ENCODE results near the gene PRELID1.
"Not testable (repeated sequence)": the region's sequence is repeated elsewhere in the genome, so short reads cannot be mapped to it uniquely, and the experiment has no call there.

Gene PRELID1, protein sequence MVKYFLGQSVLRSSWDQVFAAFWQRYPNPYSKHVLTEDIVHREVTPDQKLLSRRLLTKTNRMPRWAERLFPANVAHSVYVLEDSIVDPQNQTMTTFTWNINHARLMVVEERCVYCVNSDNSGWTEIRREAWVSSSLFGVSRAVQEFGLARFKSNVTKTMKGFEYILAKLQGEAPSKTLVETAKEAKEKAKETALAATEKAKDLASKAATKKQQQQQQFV

DNA sequence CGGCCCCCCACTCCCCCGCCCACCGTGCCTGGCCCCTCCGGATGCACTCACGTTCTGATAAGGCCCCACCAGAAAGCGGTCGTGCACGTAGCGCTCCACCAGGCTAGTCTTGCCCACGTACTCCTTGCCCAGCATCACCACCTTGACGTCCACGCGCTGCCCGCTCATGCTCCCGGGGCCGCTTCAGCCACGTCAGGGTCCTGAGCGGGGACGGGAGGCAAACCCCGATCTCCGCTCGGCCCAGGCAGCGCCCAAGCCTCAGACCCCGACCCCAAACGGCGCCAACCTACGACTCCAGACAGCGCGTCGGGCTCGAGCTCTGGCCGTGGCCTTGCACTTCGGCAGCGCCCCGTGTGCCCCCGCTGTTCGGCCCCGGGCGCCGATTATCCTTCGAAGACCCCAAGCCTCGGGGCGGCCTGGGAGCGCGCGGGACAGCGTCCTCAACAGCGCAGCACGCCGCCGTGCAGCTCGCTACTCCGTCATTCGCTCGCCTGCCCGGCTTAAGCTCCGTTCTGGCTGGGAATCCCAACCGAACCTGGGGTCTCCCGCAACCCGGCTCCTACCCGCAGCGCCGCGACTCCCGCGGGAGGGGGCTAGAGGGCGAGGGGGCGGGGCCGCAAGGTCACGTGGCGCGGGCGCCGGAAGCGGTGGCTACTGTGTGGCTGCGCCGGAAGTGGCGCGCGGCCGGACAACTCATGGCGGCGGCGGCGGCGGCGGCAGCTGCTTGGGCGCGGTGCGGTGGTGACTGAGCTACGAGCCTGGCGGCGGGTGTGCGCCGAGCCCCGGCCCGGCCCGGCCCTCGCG lies at the start of gene PRELID1, which contains the start of gene RAB24:
TSS of gene PRELID1 (plus strand) at position 679 of the 804 bp plus-strand sequence. CDS start 187 bp downstream, outside the sequence.
TSS of gene RAB24 (minus strand) at position 599 of the 804 bp plus-strand sequence. CDS start at position 168, 431 bp downstream.
- DNase-seq (ENCODE audit: low read depth in 1 of 2, low spot score in 1 of 2) = peak; percentile 81 to 90

DNA sequence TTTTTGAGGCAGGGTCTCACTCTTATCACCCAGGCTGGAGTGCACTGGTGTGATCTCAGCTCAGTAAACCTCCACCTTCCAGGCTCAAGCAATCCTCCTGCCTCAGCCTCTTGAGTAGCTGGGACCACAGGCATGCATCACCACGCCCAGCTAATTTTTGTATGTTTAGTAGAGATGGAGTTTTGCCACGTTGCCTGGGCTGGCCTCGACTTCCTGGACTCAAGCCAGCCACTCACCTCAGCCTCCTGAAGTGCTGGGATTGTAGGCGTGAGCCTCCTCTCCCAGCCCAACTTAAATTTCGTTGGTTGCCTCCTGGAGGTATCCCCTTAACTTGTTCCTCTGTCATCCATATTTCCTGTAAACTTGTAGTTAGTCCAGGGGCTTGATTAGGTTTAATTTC lies 47.3 kb upstream of the PRELID1 start:
- DNase-seq (ENCODE audit: low read depth in 1 of 2, low spot score in 1 of 2) = no peak

DNA sequence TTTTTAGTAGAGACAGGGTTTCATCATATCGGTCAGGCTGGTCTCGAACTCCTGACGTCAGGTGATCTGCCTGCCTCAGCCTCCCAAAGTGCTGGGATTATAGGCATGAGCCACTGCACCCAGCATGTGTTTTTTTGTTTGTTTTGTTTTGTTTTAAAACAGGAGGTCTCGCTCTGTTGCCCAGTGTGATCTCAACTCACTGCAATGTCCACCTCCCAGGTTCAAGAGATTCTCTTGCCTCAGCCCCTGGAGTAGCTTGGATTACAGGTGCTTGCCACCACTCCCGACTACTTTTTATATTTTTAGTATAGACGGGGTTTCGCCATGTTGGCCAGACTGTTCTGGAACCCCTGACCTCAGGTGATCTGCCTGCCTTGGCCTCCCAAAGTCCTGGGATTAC lies 44.9 kb upstream of the PRELID1 start:
- not testable (repeated sequence) for DNase-seq (ENCODE audit: low read depth in 1 of 2, low spot score in 1 of 2)

DNA sequence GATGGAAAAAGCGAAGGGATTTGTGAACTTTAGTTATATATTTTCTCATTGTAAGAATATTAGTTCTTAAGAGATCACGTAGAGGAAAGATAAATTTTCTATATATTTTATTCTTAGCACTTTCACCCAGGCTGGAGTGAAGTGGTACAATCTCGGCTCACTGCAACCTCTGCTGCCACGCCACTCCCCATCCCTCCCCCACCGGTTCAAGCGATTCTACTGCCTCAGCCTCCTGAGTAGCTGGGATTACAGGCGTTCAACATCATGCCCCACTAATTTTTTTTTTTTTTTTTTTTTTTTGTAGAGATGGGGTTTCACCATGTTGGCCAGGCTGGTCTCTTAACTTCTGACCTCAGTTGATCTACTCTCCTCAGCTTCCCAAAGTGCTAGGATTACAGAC lies 42.6 kb upstream of the PRELID1 start:
- DNase-seq (ENCODE audit: low read depth in 1 of 2, low spot score in 1 of 2) = no peak

DNA sequence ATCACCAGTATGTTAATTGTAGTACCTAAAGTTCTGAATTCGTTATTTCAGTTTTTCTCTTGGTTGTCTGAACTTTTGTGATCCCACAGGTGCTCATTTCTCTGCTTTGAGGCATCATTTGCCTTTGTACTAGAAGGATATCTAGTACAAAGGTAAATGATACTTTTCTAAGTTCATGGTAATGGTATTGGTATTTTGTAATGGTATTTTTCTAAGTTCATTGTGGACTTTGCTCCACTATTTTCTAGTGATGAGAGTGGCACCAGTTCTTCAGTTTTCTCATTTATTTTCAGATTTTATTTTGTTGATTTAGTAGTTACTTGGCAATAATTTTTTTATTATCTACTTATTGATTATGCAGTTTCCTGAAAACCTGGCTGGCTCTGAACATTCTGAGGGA lies 42.1 kb upstream of the PRELID1 start:
- no peak for DNase-seq (ENCODE audit: low read depth in 1 of 2, low spot score in 1 of 2)

DNA sequence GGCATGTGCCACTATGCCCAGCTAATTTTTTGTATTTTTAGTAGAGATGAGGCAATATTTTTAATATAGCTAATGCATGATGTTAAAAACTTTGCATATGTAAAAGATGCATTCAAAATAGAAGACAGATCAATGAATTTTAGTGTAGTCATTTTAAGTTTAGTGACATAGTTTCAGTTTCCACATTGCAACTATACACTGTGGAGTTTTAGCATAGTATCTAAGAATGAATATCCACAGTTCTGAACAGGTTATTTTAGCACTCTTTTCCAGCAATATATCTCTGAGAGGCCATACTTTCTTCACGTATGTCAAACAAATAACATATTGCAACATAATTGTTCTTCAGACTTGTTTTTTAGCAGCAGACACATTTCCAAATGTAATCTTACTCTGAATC lies 39.4 kb upstream of the PRELID1 start:
- no peak for DNase-seq (ENCODE audit: low read depth in 1 of 2, low spot score in 1 of 2)

DNA sequence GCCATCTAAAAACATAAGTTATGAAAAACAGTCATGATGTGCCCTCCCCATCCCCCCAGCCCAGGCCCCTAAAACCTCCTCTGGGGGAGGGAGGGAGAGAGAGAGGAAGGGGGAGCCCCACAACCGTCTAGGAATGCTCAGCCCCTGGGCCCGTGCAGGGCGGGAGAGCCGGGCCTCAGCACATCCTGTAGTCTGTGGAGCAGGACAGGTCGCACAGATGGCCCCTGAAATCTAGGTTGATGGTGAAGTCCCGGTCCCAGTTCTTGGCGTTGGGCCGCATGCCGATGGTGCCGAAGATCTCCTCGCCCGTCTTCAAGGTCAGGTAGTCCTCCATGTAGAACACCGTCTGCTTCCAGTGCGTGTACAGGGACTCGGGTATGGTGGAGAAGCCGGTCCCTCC lies 38.2 kb upstream of the PRELID1 start:
- DNase-seq (ENCODE audit: low read depth in 1 of 2, low spot score in 1 of 2) = no peak

DNA sequence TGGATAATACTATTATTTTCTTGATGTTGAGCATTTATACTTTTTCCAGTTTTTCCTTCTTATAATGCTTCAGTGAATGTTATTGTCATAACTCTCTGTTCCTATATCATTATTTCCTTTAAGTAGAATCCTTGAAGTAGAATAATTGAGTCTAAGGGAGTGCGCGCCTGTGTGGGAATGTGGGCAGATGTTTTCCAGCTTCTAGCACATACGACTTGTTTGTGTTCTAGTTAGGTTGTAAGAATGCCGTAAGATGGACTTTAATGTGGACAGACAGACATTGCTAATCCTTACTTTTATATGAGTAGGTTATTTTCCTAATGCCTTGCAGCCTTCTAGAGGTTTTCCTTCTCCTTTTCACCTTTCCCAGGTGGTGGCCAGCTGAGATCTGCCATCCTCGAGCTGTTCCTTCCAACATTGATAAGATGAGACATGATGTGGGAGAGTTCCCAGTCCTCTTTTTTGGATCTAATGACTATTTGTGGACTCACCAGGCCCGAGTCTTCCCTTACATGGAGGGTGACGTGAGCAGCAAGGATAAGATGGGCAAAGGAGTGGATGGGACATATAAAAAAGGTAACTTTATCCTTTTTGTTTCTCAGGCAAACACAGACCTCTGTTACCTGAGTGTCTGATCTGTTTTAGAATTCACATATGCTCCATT lies 34.2 kb upstream of the PRELID1 start:
- no peak for DNase-seq (ENCODE audit: low read depth in 1 of 2, low spot score in 1 of 2)

DNA sequence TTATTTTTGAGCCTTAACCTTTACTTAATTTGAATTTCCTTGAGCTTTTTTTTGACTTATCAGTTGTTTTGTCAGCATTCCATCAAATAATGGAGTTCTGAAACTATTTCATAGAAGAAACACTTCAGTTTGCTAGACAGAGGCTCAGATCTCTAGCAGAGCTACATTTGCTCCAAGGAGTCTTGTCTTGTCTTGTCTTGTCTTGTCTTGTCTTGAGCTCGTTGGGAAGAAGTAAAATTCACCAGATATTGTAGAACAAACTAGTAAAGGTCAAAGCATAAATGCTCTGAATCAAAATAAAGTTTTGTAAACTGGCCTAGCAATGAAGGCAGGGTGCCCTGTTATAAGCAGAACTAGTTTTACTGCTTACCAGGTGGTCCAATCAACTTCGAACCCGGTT lies 33.6 kb upstream of the PRELID1 start:
- no peak for DNase-seq (ENCODE audit: low read depth in 1 of 2, low spot score in 1 of 2)

DNA sequence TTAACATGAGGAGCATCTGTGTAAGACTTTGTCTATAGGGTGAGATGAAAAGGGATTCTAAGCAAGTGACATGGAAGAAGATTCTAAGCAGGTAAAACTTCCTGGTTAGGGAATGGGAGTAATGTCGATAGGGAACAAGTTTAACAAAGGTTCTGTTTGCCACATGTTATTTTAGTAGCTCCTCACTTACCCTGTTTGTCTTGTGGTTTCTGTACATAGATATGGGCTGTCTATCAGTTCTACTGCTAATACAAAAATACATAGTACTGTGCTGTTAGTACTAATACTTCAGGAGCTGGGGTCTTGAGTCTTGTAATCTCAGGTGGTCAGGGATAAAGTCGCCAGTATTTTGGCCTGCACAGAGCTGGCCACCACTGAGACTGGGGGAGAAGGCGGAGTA lies 32.9 kb upstream of the PRELID1 start:
- DNase-seq (ENCODE audit: low read depth in 1 of 2, low spot score in 1 of 2) = no peak

DNA sequence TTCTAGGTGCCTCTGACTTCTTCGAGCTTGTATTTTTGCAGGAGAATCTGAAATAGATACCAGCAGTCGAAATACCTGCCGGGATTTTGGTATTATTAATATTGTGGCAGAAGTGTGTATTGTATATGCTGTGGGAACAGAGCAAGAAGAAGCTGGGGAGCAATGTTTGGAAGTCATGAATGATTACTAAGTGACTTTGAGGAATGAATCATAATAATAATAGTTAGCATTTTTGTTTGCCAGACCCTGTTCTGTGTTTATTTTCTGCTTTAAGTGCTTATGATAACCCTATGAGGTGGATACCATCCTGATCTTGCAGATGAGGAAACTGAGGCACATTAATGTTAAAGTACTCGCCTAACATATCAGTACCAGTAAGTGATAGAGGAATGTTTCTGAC lies 32.5 kb upstream of the PRELID1 start:
- no peak for DNase-seq (ENCODE audit: low read depth in 1 of 2, low spot score in 1 of 2)

DNA sequence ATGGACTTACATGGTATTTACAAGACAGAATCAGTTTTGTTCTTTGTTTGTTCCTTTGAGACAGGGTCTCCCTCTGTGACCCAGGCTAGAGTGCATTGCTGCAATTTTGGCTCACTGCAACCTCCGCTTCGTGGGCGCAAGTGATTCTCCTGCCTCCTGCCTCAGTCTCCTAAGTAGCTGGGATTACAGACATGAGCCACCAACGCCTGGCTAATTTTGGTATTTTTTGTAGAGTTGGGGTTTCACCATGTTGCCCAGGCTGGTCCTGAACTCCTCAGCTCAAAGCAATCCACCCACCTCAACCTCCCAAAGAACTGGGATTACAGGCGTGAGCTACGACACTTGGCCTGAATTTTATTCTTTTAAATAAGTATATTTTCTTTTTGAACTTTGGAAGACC lies 27.7 kb upstream of the PRELID1 start:
- no peak for DNase-seq (ENCODE audit: low read depth in 1 of 2, low spot score in 1 of 2)

DNA sequence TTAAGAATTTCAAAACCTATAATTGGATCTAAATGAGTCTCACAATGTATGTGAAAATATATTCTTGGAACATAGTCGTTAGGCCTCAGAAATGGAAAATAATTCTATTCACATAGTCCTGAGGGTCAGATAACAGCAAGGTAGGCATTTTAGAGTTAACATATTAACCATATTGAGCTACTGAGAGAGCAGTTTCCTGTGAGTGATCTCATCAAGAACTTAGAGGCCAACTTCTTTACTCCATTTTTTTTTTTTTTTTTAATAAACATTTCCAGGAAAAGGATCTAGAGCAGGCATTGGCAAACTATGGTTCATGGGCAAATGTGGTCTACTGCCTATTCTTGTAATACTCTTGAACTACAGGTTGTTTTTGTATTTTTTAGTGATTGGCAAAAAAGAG lies 26.7 kb upstream of the PRELID1 start:
- no peak for DNase-seq (ENCODE audit: low read depth in 1 of 2, low spot score in 1 of 2)

DNA sequence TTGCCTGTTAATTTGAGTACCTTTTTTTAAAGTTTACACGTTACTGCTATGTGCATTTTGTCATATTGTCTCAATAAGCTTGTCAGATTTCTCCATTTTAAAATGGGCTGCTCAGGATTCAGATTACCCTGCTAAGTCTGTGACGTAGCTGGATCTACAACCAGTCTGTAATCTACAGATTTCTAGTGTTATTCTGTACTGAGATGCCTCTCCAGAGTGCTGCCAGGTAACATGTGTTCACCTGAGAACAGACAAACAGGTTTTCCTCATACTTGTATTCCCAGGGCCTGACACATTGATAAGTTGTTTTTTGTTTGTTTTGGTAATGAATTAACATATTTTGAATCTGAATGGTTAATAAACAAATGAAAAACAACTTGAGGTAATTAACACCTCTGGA lies 15.4 kb upstream of the PRELID1 start:
- DNase-seq (ENCODE audit: low read depth in 1 of 2, low spot score in 1 of 2) = no peak

DNA sequence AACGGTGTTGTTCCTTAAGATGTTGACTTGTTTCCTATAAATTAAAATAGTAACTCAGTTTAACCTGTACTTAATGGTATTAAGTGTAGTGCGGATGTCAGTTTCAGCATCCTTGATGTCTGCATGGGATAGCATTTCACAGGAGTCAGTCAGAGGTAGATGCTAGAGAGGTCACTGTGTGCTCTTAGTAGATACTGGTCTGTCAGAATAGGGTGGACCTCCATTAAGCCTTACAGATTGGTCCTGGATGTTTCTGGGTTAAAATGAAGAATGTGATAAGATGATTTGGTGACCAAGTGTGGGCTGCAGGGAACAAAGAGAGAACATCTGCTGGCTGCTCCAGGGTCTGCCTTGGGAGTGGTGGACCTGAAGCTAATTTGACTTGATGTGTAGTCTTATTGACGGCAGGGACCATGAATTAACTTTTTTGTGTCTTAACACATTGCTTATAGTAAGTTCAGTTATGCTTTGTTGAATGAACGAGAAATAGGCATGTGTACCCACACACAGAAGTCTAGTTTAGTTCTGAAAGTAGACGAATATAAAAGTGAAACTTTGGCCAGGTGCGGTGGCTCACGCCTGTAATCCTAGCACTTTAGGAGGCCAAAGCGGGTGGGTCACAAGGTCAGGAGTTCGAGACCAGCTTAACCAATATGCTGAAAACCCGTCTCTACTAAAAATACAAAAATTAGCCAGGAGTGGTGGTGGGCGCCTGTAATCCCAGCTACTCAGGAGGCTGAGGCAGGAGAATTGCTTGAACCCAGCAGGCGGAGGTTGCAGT lies 12.6 kb upstream of the PRELID1 start:
- DNase-seq (ENCODE audit: low read depth in 1 of 2, low spot score in 1 of 2) = no peak

DNA sequence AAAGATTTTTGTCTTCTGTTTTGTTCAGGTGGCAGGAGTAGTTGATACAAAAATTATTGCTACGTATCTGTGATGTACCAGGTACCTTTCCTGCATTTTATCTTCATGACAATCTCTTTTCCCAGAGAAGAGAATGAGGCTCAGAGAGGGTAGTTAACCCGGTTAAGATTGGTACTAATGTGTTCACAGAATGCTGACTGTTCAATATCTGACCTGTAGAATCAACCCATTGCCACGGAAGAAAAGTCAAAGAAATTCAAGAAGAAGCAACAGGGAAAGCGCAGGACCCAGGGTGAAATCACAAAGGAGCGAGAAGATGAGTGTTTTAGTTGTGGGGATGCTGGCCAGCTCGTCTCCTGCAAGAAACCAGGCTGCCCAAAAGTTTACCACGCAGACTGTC lies 11.9 kb upstream of the PRELID1 start:
- no peak for DNase-seq (ENCODE audit: low read depth in 1 of 2, low spot score in 1 of 2)

DNA sequence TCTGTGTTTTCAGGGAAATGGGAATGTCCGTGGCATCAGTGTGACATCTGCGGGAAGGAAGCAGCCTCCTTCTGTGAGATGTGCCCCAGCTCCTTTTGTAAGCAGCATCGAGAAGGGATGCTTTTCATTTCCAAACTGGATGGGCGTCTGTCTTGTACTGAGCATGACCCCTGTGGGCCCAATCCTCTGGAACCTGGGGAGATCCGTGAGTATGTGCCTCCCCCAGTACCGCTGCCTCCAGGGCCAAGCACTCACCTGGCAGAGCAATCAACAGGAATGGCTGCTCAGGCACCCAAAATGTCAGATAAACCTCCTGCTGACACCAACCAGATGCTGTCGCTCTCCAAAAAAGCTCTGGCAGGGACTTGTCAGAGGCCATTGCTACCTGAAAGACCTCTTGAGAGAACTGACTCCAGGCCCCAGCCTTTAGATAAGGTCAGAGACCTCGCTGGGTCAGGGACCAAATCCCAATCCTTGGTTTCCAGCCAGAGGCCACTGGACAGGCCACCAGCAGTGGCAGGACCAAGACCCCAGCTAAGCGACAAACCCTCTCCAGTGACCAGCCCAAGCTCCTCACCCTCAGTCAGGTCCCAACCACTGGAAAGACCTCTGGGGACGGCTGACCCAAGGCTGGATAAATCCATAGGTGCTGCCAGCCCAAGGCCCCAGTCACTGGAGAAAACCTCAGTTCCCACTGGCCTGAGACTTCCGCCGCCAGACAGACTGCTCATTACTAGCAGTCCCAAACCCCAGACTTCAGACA lies 9.6 kb upstream of the PRELID1 start:
- DNase-seq (ENCODE audit: low read depth in 1 of 2, low spot score in 1 of 2) = no peak

DNA sequence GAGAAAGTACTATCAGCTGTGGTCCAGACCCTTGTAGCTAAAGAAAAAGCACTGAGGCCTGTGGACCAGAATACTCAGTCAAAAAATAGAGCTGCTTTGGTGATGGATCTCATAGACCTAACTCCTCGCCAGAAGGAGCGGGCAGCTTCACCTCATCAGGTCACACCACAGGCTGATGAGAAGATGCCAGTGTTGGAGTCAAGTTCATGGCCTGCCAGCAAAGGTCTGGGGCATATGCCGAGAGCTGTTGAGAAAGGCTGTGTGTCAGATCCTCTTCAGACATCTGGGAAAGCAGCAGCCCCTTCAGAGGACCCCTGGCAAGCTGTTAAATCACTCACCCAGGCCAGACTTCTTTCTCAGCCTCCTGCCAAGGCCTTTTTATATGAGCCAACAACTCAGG lies 9.0 kb upstream of the PRELID1 start:
- DNase-seq (ENCODE audit: low read depth in 1 of 2, low spot score in 1 of 2) = no peak

DNA sequence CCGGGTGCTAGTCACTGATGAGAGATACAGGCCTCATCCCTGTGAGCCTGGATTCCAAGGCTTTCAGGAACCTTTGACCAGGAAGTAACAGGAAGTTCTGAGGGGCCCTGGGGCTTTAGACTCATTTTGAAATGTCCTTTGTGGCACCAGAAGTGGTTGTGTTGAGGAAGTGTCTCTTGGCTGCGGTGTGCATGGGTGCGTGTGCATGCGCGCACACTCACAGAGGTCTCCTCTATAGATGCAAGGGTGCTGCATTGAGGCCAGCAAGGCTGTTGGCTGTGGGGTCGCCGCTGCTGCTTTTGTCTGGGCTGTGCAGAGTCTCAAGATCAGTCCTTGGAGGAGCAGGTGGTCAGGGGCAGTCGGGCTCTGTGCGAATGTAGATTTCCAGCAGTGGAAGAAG lies 7.7 kb upstream of the PRELID1 start:
- no peak for DNase-seq (ENCODE audit: low read depth in 1 of 2, low spot score in 1 of 2)

DNA sequence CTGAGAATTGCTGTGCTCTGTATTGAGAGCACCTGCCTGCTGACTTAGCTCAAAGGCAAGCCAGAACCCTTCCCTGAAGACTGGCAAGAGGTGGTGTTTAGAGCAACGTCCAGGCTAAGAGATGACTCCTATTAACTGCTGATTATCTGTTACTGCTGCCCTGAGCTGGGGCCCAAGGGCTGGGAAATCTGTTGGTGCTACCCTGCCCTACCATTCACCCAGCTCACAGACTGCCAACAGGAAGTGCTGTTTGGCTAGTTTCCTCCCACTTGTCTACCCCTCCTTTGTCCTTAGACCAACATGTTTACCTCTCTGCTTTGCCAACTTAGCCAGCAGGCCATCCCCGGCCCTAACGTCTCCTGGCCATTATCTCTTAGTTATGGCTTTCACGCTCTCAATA lies 7.0 kb upstream of the PRELID1 start:
- DNase-seq (ENCODE audit: low read depth in 1 of 2, low spot score in 1 of 2) = no peak

DNA sequence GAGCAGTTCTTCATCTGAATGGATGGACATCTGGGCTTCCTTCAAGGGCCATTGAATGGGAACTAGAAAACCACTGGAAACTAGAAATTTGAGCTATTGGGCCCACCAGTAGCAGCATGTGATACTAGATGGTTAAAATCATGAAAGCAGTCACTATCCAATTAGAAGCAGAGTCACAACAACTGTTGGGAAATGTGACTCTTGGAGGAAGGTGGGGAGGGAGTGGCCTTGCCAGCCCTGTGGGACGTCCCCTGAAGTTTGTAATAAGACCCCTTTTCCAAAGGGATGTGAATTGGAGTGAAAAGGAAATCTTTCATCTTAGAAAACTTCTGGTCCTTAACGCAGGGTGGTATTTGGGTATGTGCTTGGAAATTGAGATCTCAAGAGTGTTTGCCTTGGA lies 5.7 kb upstream of the PRELID1 start:
- no peak for DNase-seq (ENCODE audit: low read depth in 1 of 2, low spot score in 1 of 2)
